GM19025 (cell line): ENCODE measurements around the gene RSRC2.

Source experiments
- ATAC-seq: cut with Tn5 transposase; IDR thresholded peaks from one replicate; pipeline ENCODE4 v1.9.1; 2021; ENCODE audit warnings: mild to moderate bottlenecking, low read depth, moderate library complexity; ENCODE audit not compliant: unreplicated experiment

RSRC2 gene

GRCh38 chr12:122454739-122455138 is 72.0 kb downstream of the RSRC2 start:
- no peak for ATAC-seq

DNA sequence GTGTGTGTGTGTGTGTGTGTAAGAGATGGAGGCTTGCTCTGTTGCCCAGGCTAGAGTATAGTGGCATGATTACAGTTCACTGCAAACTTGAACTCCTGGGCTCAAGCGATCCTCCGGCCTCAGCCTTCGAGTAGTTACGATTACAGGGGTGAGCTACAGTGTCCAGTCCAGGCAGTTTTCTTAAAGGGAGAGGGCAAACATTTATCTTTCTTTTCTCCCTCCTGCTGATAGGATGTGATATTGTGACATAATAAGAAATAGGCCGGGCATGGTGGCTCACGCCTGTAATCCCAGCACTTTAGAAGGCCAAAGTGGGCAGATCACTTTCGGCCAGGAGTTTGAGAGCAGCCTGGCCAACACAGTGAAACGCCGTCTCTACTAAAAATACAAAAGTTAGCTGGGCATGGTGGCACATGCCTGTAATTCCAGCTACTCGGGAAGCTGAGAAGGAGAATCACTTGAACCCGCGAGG is 72.5 kb downstream of the RSRC2 start:
- no peak for ATAC-seq
